Measurements from ENCODE around the gene SLIT1.

DNA sequence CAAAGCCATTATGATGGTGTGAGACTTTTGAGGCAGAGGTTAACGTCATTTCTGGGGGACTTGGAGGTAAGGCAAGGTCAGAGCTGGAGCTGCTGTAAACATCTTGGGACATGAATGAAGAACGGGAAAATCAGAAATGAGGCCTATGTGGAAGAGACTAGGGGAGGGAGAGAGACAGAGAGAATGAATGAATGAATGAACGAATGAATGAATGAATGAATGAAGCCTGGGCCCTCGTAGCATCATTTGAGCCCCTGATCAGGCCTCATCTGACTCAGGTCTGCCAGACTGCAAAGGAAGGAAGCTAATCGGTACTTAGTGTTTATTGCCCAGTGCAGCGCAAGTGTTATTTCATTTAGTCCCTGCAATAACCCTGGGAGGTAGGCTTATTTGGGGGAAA is 79.6 kb downstream of the SLIT1 start:
- TF ChIP-seq, protein P1, sequence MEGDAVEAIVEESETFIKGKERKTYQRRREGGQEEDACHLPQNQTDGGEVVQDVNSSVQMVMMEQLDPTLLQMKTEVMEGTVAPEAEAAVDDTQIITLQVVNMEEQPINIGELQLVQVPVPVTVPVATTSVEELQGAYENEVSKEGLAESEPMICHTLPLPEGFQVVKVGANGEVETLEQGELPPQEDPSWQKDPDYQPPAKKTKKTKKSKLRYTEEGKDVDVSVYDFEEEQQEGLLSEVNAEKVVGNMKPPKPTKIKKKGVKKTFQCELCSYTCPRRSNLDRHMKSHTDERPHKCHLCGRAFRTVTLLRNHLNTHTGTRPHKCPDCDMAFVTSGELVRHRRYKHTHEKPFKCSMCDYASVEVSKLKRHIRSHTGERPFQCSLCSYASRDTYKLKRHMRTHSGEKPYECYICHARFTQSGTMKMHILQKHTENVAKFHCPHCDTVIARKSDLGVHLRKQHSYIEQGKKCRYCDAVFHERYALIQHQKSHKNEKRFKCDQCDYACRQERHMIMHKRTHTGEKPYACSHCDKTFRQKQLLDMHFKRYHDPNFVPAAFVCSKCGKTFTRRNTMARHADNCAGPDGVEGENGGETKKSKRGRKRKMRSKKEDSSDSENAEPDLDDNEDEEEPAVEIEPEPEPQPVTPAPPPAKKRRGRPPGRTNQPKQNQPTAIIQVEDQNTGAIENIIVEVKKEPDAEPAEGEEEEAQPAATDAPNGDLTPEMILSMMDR (IDR thresholded peaks at IDR 0.05), result no peak
- TF ChIP-seq POLR2A (IDR thresholded peaks at IDR 0.05), result no peak
